OCI-LY7 (cell line): ENCODE data around the gene FAM32A.

Experiments used
- CTCF ChIP-seq: fragments of 200-600 bp; sonication (generic); conservative IDR thresholded peaks from 2 replicates; pipeline ENCODE4 v1.5.1; 2014; ENCODE audit warnings: mild to moderate bottlenecking, antibody characterized with exemption, low read length, moderate library complexity, mixed read lengths
- EZH2phosphoT487 ChIP-seq: fragments of 200-600 bp; sonication (generic); IDR thresholded peaks from 2 replicates; pipeline ENCODE4 v1.6.1; 2018; ENCODE audit warnings: low read depth, borderline replicate concordance, mild to moderate bottlenecking, mixed run types, antibody characterized with exemption, low read length, moderate library complexity, mixed read lengths

GRCh38 chr19:16191216-16191908 is 6.2 kb downstream of the FAM32A start:
- TF ChIP-seq CTCF = no peak
- no peak for TF ChIP-seq EZH2phosphoT487
